Measurements from ENCODE around the gene TMPRSS15.

The TMPRSS15 gene

GRCh38 chr21:18235545-18235944, 168.0 kb downstream of the TMPRSS15 start:
- DNase-seq = no peak

- DNase-seq = no peak
Measured at GRCh38 chr21:18228060-18228739, 175.4 kb downstream of the TMPRSS15 start.

- no peak for DNase-seq
Measured at GRCh38 chr21:18222346-18222745, 181.2 kb downstream of the TMPRSS15 start.

GRCh38 chr21:18220498-18220897, 183.1 kb downstream of the TMPRSS15 start:
- DNase-seq = no peak

Measured in SHP77 treated with DMSO at 0.1 percent for 48 hours (cell line).